Esophagus (tissue), 2 donors: Measurements from ENCODE around the gene OCA2. TPM values are rescaled to one million over a fixed set of nuclear protein-coding genes. Genes with fewer than 3 reads are reported as not detected.

Experiments
- H3K27ac ChIP-seq, 2 donors: one replicate each; pipeline ENCODE4 v1.5.1; 2013; ENCODE audit warnings: low read depth in 2 of 2, mild to moderate bottlenecking in 2 of 2, inconsistent platforms in 1 of 2, low read length in 1 of 2, moderate library complexity in 1 of 2
- H3K27me3 ChIP-seq, 2 donors: one replicate each; pipeline ENCODE4 v1.6.1; 2013; ENCODE audit warnings: low read length in 2 of 2, control low read depth in 1 of 2, mild to moderate bottlenecking in 1 of 2; ENCODE audit not compliant: insufficient read depth in 2 of 2, control insufficient read depth in 1 of 2
- H3K36me3 ChIP-seq, 2 donors: one replicate each; pipeline ENCODE4 v1.6.1; 2013; ENCODE audit warnings: low read length in 1 of 2; ENCODE audit not compliant: control insufficient read depth in 2 of 2, insufficient read depth in 2 of 2
- H3K4me1 ChIP-seq, 2 donors: one replicate each; pipeline ENCODE4 v1.6.1; 2013; ENCODE audit warnings: low read length in 1 of 2; ENCODE audit not compliant: control insufficient read depth in 2 of 2, insufficient read depth in 2 of 2
- H3K4me3 ChIP-seq, 2 donors: one replicate each; pipeline ENCODE4 v1.5.1; 2013; ENCODE audit warnings: low read length in 2 of 2, mild to moderate bottlenecking in 2 of 2, low read depth in 1 of 2, moderate library complexity in 1 of 2
- H3K9me3 ChIP-seq, 2 donors: one replicate each; pipeline ENCODE4 v1.6.1; 2013; ENCODE audit warnings: mild to moderate bottlenecking in 2 of 2, low read depth in 1 of 2, low read length in 1 of 2, moderate library complexity in 1 of 2; ENCODE audit not compliant: control insufficient read depth in 2 of 2, insufficient read depth in 1 of 2
- WGBS, 2 donors: extraction: QIAGEN DNeasy Blood & Tissue Kit; methylation state at CpG; one replicate each; pipeline ENCODE4 v1.1.7; 2013; 5-methylcytosine and 5-hydroxymethylcytosine counted together
- polyA plus RNA-seq, 2 donors: library from polyadenylated mRNA; stranded (reverse); fragments of 200-250 nt; gene quantifications; one replicate each; pipeline ENCODE4 v1.2.3, GENCODE V29; 2013
- donor health status: healthy with polysubstance abuse.
- donor health status: Bipolar disorder and iron deficiency.

OCA2 gene
- polyA plus RNA-seq, 2 donors: 1.1 to 1.2 TPM

DNA sequence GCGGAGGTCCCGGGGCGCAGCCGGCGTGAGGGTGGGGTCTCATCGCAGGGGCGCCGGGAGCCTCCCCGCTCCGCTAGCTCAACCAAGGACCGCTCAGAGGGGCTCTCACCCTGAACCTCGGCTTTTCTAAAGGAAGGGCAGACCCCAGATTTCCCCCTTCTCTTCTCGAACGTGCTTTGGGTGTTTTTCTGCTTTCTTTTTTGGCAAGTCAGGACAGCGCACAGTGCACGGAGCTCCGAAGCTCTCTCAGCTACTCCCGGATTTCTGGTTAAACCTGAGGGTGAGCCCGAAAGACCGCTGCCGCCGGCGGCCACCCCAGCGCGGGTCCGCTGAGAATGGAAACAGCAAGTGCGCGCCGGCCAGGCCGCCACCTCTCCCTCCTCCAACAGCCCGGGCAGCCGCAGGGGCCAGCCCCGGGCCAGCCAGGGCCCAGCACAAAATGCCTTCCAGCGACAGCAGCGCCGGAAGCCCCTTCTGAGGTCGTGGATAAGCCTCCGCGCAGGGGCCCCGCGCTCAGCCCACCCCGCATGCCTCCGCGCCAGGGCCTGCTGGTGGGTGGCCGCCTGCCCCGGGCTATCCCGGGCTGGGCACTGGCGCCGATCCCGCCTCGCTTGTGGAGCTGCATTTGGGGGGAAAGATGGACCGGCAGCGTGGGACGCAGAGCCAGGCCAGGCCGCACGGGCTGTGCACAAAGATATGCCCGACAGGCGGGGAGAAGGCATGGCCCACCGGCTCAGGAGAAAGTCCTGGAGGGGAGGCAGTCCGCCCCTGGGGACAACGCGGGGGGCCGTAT lies 8.2 kb upstream of the OCA2 start:
- Histone ChIP-seq H3K27ac (no peak overlapping the region), H3K4me1 (peaks cover 8 to 15% of the 10 kb centered on the region in 2 donors), H3K9me3 (peaks cover 0 to 3% of the 10 kb centered on the region in 2 donors), H3K27me3 (no peaks in the 10 kb centered on the region), H3K36me3 (peaks cover 0 to 5% of the 10 kb centered on the region in 2 donors), H3K4me3 (peak overlapping the region; percentile 55 to 75)
- 7 to 8% methylated on average over 61 to 63 of the region's 63 CpGs for WGBS, 2 donors

GRCh38 chr15:28106294-28107110 lies 7.4 kb upstream of the OCA2 start:
- Histone ChIP-seq H3K27me3 (no peaks in the 10 kb centered on the region), H3K36me3 (peaks cover 0 to 2% of the 10 kb centered on the region in 2 donors), H3K4me1 (peaks cover 8 to 15% of the 10 kb centered on the region in 2 donors), H3K4me3 (peak overlapping the region; percentile 55 to 75), H3K27ac (no peak overlapping the region), H3K9me3 (peaks cover 0 to 6% of the 10 kb centered on the region in 2 donors)
- 3 to 6% methylated on average over 51 to 81 of the region's 81 CpGs for WGBS, 2 donors

DNA sequence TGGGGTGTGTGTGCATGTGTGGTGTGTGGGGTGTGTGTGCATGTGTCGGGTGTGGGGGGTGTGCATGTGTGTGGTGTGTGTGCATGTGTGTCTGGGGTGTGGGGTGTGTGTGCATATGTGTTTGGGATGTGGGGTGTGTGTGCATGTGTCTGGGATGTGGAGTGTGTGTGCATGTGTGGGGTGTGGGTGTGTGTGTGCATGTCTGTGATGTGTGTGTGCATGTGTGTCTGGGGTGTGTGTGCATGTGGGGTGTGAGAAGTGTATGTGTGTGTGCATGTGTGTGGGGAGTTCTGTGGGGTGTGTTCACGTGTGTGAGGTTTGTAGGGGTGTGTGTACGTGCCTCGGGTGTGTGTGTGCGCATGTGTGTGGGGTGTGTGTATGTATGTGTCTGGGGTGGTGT lies 6.7 kb upstream of the OCA2 start:
- WGBS, 2 donors: 79 to 81% methylated on average over 5 of the region's 5 CpGs
- H3K27ac ChIP-seq: no peak overlapping the region
- H3K4me3 ChIP-seq: no peak overlapping the region
- peaks cover 0 to 6% of the 10 kb centered on the region in 2 donors for H3K9me3 ChIP-seq
- no peaks in the 10 kb centered on the region for H3K27me3 ChIP-seq
- H3K4me1 ChIP-seq: peaks cover 8 to 15% of the 10 kb centered on the region in 2 donors
- H3K36me3 ChIP-seq: no peaks in the 10 kb centered on the region

- Histone ChIP-seq H3K27me3 (no peaks in the 10 kb centered on the region), H3K4me3 (no peak overlapping the region), H3K9me3 (peaks cover 0 to 6% of the 10 kb centered on the region in 2 donors), H3K4me1 (peaks cover 8 to 15% of the 10 kb centered on the region in 2 donors), H3K27ac (no peak overlapping the region), H3K36me3 (no peaks in the 10 kb centered on the region)
- WGBS, 2 donors: 95 to 96% methylated on average over 9 of the region's 9 CpGs
Measured at GRCh38 chr15:28105224-28105791, 6.2 kb upstream of the OCA2 start.

GRCh38 chr15:28104326-28104725 lies 5.2 kb upstream of the OCA2 start:
- H3K27ac ChIP-seq: no peak overlapping the region
- no peak overlapping the region for H3K4me3 ChIP-seq
- WGBS, 2 donors: 95 to 96% methylated on average over 10 of the region's 10 CpGs
- peaks cover 0 to 6% of the 10 kb centered on the region in 2 donors for H3K9me3 ChIP-seq
- no peaks in the 10 kb centered on the region for H3K27me3 ChIP-seq
- peaks cover 11 to 18% of the 10 kb centered on the region in 2 donors for H3K4me1 ChIP-seq
- H3K36me3 ChIP-seq: no peaks in the 10 kb centered on the region

DNA sequence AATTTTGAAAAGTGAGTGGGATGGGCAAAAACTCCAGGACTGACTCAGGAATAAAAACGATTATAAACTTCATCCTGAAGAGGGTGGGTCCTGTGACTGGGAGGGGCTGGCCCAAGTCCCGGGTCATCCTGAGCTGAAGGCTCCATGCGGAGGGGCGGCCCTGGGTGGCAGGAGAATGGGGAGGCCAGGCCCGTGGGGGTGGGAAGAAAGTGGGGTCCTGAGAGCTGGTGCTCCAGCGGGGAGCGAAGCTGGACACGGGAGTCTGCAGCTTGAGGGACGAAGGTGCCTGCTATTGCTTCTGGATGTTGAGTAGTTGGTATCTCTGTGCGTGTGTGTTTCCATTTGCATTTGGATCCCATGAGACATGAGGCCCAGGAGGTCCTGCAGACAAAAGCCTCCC lies 4.7 kb upstream of the OCA2 start:
- H3K4me1 ChIP-seq: peaks cover 14 to 22% of the 10 kb centered on the region in 2 donors
- H3K4me3 ChIP-seq: no peak overlapping the region
- 84 to 85% methylated on average over 10 of the region's 10 CpGs for WGBS, 2 donors
- H3K9me3 ChIP-seq: peaks cover 0 to 6% of the 10 kb centered on the region in 2 donors
- H3K27me3 ChIP-seq: no peaks in the 10 kb centered on the region
- H3K36me3 ChIP-seq: no peaks in the 10 kb centered on the region
- no peak overlapping the region for H3K27ac ChIP-seq

DNA sequence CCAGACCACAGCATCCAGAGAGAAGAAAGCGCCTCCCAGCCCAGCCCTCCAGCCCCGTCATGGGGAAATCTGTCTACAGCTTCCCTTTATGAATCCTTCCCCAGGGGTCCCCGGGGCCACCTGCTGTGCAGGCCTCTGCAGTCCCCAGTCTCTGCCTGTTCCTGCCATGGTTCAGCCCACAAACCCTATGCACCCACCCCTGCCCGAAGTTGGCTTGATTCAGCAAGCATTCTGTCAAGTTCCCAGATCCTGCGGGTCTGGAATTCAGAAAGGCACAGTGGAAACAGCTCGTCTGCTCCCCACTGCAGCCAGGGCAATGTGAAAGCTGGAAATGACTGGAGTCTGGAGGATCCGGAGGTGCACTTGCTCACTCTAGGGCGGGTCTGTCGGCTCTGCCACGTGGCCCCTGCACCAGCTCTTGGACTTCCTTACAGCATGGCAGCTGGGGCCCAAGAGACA lies 2.9 kb upstream of the OCA2 start:
- no peaks in the 10 kb centered on the region for H3K27me3 ChIP-seq

DNA sequence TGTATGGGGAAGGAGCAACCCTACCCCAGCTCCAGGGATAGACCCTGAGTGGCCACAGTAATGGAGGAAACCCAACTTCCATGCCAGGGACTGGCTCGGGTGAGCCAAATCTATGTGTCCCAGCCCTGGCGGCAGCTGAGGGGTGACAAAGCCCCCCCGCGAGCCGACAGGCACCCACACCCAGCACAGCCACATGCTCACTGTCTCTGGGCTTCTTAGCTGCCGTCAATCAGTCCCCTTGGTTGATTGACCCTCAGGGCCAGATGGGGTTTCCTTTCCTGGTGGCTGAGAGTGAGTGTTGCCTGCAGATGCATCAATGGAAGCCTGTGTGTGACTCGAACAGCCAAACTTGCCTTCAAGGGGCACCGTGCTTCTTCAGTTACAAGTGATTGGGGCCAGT lies 2.1 kb upstream of the OCA2 start:
- Histone ChIP-seq H3K9me3 (peaks cover 0 to 6% of the 10 kb centered on the region in 2 donors), H3K36me3 (no peaks in the 10 kb centered on the region), H3K4me1 (peaks cover 6 to 14% of the 10 kb centered on the region in 2 donors), H3K27me3 (no peaks in the 10 kb centered on the region), H3K4me3 (no peak overlapping the region), H3K27ac (no peak overlapping the region)
- 80 to 87% methylated on average over 7 to 8 of the region's 8 CpGs for WGBS, 2 donors

More for the DNA sequence above, 2.9 kb upstream of the OCA2 start:
- 79 to 83% methylated on average over 10 of the region's 10 CpGs for WGBS, 2 donors
- peaks cover 0 to 6% of the 10 kb centered on the region in 2 donors for H3K9me3 ChIP-seq
- no peaks in the 10 kb centered on the region for H3K36me3 ChIP-seq
- no peak overlapping the region for H3K27ac ChIP-seq
- H3K4me1 ChIP-seq: peaks cover 11 to 16% of the 10 kb centered on the region in 2 donors
- no peak overlapping the region for H3K4me3 ChIP-seq

- peaks cover 6 to 15% of the 10 kb centered on the region in 2 donors for H3K4me1 ChIP-seq
- no peak overlapping the region for H3K4me3 ChIP-seq
- no peaks in the 10 kb centered on the region for H3K27me3 ChIP-seq
- no peak overlapping the region for H3K27ac ChIP-seq
- WGBS, 2 donors: 93% methylated on average over 20 of the region's 20 CpGs
- no peaks in the 10 kb centered on the region for H3K36me3 ChIP-seq
- H3K9me3 ChIP-seq: peaks cover 0 to 6% of the 10 kb centered on the region in 2 donors
Measured at GRCh38 chr15:28100516-28101195, 1.5 kb upstream of the OCA2 start.
